HUES48 (cell line): ENCODE results near the gene KIF25.

Experiments
- H3K27ac ChIP-seq: one replicate; pipeline ENCODE4 v1.7.0; 2013; ENCODE audit warnings: low read depth, low read length, inconsistent platforms
- H3K27me3 ChIP-seq: 2 replicates; pipeline ENCODE4 v1.6.1; 2013; ENCODE audit warnings: mild to moderate bottlenecking, low read length; ENCODE audit not compliant: control insufficient read depth, insufficient read depth
- H3K36me3 ChIP-seq: 2 replicates; pipeline ENCODE4 v1.6.1; 2013; ENCODE audit warnings: low read length; ENCODE audit not compliant: control insufficient read depth, insufficient read depth
- H3K4me1 ChIP-seq: 2 replicates; pipeline ENCODE4 v1.6.1; 2013; ENCODE audit warnings: mild to moderate bottlenecking, low read length; ENCODE audit not compliant: control insufficient read depth, insufficient read depth
- H3K4me3 ChIP-seq: 2 replicates; pipeline ENCODE4 v1.5.1; 2013; ENCODE audit warnings: mild to moderate bottlenecking, low read depth, low read length
- H3K9ac ChIP-seq: 2 replicates; pipeline ENCODE4 v1.6.1; 2013; ENCODE audit warnings: mild to moderate bottlenecking, low read depth, low read length, moderate library complexity
- H3K9me3 ChIP-seq: 2 replicates; pipeline ENCODE4 v1.6.1; 2013; ENCODE audit warnings: low read length; ENCODE audit not compliant: control insufficient read depth, insufficient read depth

Gene KIF25

GRCh38 chr6:168031411-168031971 lies 34.0 kb downstream of the KIF25 start:
- H3K9me3 ChIP-seq, result no peaks in the 10 kb centered on the region
- H3K27me3 ChIP-seq, result peaks cover 7% of the 10 kb centered on the region; the same call in 1 of the 2 replicates
- H3K9ac ChIP-seq, result no peak overlapping the region
- H3K27ac ChIP-seq, result no peak overlapping the region
- H3K4me1 ChIP-seq, result peaks cover 15% of the 10 kb centered on the region
- no peak overlapping the region for H3K4me3 ChIP-seq
- no peaks in the 10 kb centered on the region for H3K36me3 ChIP-seq

- no peak overlapping the region for H3K4me3 ChIP-seq
- no peaks in the 10 kb centered on the region for H3K36me3 ChIP-seq
- no peaks in the 10 kb centered on the region for H3K9me3 ChIP-seq
- H3K4me1 ChIP-seq, result peaks cover 15% of the 10 kb centered on the region
- peaks cover 7% of the 10 kb centered on the region; the same call in 1 of the 2 replicates for H3K27me3 ChIP-seq
- no peak overlapping the region for H3K27ac ChIP-seq
- no peak overlapping the region for H3K9ac ChIP-seq
Measured at GRCh38 chr6:168032005-168032760, 34.7 kb downstream of the KIF25 start.

- Histone ChIP-seq H3K27me3 (peaks cover 7% of the 10 kb centered on the region; the same call in 1 of the 2 replicates), H3K9me3 (peaks cover 8% of the 10 kb centered on the region), H3K4me1 (peaks cover 15% of the 10 kb centered on the region), H3K9ac (no peak overlapping the region), H3K4me3 (no peak overlapping the region), H3K36me3 (no peaks in the 10 kb centered on the region), H3K27ac (no peak overlapping the region)
Measured at GRCh38 chr6:168033791-168034190, 36.3 kb downstream of the KIF25 start.

- peaks cover 7% of the 10 kb centered on the region; the same call in 1 of the 2 replicates for H3K27me3 ChIP-seq
- no peaks in the 10 kb centered on the region for H3K36me3 ChIP-seq
- H3K9me3 ChIP-seq, result peaks cover 15% of the 10 kb centered on the region
- H3K4me1 ChIP-seq, result peaks cover 15% of the 10 kb centered on the region
- no peak overlapping the region for H3K9ac ChIP-seq
- no peak overlapping the region for H3K4me3 ChIP-seq
- H3K27ac ChIP-seq, result no peak overlapping the region
Measured at GRCh38 chr6:168034537-168034936, 37.1 kb downstream of the KIF25 start.

- Histone ChIP-seq H3K36me3 (no peaks in the 10 kb centered on the region), H3K9me3 (peaks cover 21% of the 10 kb centered on the region), H3K4me1 (peaks cover 15% of the 10 kb centered on the region), H3K27ac (peak overlapping the region; percentile 31), H3K4me3 (peak overlapping the region; percentile 53), H3K27me3 (peaks cover 7% of the 10 kb centered on the region; the same call in 1 of the 2 replicates), H3K9ac (0 out of 2 replicates have a peak overlapping the region, but pooled peaks have one; percentile 27)
Measured at GRCh38 chr6:168035098-168035660, 37.7 kb downstream of the KIF25 start.

GRCh38 chr6:168035661-168036545 lies 38.4 kb downstream of the KIF25 start:
- Histone ChIP-seq H3K9ac (0 out of 2 replicates have a peak overlapping the region, but pooled peaks have one; percentile 27), H3K4me3 (peak overlapping the region; percentile 53), H3K27me3 (peaks cover 7% of the 10 kb centered on the region; the same call in 1 of the 2 replicates), H3K27ac (peak overlapping the region; percentile 15), H3K9me3 (peaks cover 22% of the 10 kb centered on the region), H3K36me3 (no peaks in the 10 kb centered on the region), H3K4me1 (peaks cover 11% of the 10 kb centered on the region)

GRCh38 chr6:168037242-168037641 lies 39.8 kb downstream of the KIF25 start:
- H3K9me3 ChIP-seq, result peaks cover 25% of the 10 kb centered on the region
- H3K27ac ChIP-seq, result no peak overlapping the region
- H3K36me3 ChIP-seq, result no peaks in the 10 kb centered on the region
- no peak overlapping the region for H3K4me3 ChIP-seq
- peaks cover 9% of the 10 kb centered on the region for H3K4me1 ChIP-seq
- peaks cover 7% of the 10 kb centered on the region; the same call in 1 of the 2 replicates for H3K27me3 ChIP-seq
- H3K9ac ChIP-seq, result no peak overlapping the region

- Histone ChIP-seq H3K9ac (no peak overlapping the region), H3K9me3 (peaks cover 25% of the 10 kb centered on the region), H3K27ac (no peak overlapping the region), H3K4me1 (peaks cover 9% of the 10 kb centered on the region; the same call in 1 of the 2 replicates), H3K27me3 (peaks cover 7% of the 10 kb centered on the region; the same call in 1 of the 2 replicates), H3K36me3 (no peaks in the 10 kb centered on the region), H3K4me3 (no peak overlapping the region)
Measured at GRCh38 chr6:168037856-168038255, 40.4 kb downstream of the KIF25 start.

- H3K9me3 ChIP-seq, result peaks cover 25% of the 10 kb centered on the region
- H3K36me3 ChIP-seq, result no peaks in the 10 kb centered on the region
- no peak overlapping the region for H3K27ac ChIP-seq
- peaks cover 7% of the 10 kb centered on the region; the same call in 1 of the 2 replicates for H3K27me3 ChIP-seq
- H3K4me1 ChIP-seq, result peaks cover 9% of the 10 kb centered on the region; the same call in 1 of the 2 replicates
- H3K4me3 ChIP-seq, result no peak overlapping the region; the same call in 1 of the 2 replicates
- H3K9ac ChIP-seq, result no peak overlapping the region
Measured at GRCh38 chr6:168038576-168039140, 41.2 kb downstream of the KIF25 start.

- Histone ChIP-seq H3K36me3 (no peaks in the 10 kb centered on the region), H3K9ac (no peak overlapping the region), H3K27ac (no peak overlapping the region), H3K4me1 (peaks cover 9% of the 10 kb centered on the region; the same call in 1 of the 2 replicates), H3K4me3 (no peak overlapping the region), H3K9me3 (peaks cover 25% of the 10 kb centered on the region), H3K27me3 (peaks cover 7% of the 10 kb centered on the region; the same call in 1 of the 2 replicates)
Measured at GRCh38 chr6:168039301-168039700, 41.8 kb downstream of the KIF25 start.
